ENCODE results near the gene MRPS7.

The MRPS7 gene

DNA sequence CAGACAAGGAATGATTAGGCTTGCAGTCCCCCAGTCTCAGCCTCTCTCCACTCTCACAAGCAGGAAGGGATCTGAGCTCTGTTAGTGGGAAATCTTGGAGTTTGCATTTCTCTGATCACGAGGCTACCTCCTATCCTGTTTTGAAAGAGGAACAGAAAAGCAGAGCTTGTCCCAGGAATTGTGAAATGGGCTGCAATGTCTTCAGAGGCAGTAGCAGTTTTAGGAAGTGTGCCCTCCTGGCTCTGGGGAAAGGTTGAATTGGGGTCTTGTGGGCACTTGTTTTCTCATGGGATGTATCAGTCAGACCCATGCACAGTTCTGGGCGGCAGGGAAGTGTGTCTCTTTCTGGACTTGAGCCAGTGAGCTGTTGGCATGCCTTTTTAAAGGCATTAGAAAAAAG, 33.4 kb upstream of the MRPS7 start:
- TF ChIP-seq TEAD4 (IDR thresholded peaks at IDR 0.05) (no peak), FOXM1 (IDR thresholded peaks at IDR 0.05; ENCODE audit: borderline replicate concordance, low read depth) (no peak), ZBTB7A (IDR thresholded peaks at IDR 0.05; ENCODE audit: low read depth) (no peak), RAD21 (IDR thresholded peaks at IDR 0.05; ENCODE audit: low read depth) (no peak), CEBPB (IDR thresholded peaks at IDR 0.05) (no peak)
- TF ChIP-seq, protein P1, sequence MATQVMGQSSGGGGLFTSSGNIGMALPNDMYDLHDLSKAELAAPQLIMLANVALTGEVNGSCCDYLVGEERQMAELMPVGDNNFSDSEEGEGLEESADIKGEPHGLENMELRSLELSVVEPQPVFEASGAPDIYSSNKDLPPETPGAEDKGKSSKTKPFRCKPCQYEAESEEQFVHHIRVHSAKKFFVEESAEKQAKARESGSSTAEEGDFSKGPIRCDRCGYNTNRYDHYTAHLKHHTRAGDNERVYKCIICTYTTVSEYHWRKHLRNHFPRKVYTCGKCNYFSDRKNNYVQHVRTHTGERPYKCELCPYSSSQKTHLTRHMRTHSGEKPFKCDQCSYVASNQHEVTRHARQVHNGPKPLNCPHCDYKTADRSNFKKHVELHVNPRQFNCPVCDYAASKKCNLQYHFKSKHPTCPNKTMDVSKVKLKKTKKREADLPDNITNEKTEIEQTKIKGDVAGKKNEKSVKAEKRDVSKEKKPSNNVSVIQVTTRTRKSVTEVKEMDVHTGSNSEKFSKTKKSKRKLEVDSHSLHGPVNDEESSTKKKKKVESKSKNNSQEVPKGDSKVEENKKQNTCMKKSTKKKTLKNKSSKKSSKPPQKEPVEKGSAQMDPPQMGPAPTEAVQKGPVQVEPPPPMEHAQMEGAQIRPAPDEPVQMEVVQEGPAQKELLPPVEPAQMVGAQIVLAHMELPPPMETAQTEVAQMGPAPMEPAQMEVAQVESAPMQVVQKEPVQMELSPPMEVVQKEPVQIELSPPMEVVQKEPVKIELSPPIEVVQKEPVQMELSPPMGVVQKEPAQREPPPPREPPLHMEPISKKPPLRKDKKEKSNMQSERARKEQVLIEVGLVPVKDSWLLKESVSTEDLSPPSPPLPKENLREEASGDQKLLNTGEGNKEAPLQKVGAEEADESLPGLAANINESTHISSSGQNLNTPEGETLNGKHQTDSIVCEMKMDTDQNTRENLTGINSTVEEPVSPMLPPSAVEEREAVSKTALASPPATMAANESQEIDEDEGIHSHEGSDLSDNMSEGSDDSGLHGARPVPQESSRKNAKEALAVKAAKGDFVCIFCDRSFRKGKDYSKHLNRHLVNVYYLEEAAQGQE (IDR thresholded peaks at IDR 0.05; ENCODE audit: low read depth) = no peak

DNA sequence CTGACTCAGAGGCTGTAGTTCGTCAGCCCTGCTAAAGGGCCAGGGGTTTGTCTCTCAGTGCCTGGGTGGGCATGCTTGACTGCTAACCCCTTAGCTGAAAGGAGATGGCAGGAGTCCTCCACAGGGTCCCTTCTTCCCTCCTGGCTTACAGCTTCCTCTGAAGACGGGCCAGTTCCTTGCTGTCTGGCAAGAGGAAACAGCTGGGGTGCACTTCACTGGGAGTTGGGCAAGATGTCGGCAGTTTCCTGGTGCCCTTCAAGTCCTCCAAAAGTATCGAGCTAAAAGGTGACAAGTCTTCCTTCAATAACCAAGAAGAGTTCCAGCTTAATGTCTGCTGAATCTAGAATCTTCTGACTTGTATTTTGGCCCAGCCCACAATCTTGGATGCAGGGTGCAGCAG, 32.8 kb upstream of the MRPS7 start:
- TF ChIP-seq RAD21 (IDR thresholded peaks at IDR 0.05; ENCODE audit: low read depth) (no peak), EGR1 (IDR thresholded peaks at IDR 0.05) (no peak), YY1 (IDR thresholded peaks at IDR 0.05; ENCODE audit: low read depth) (no peak), FOXM1 (IDR thresholded peaks at IDR 0.05; ENCODE audit: borderline replicate concordance, low read depth) (no peak), TAF1 (IDR thresholded peaks at IDR 0.05; ENCODE audit: low read depth) (no peak), USF1 (IDR thresholded peaks at IDR 0.05) (no peak), ZBTB7A (IDR thresholded peaks at IDR 0.05; ENCODE audit: low read depth) (no peak), MAX (IDR thresholded peaks at IDR 0.05) (no peak), NFIC (IDR thresholded peaks at IDR 0.05) (no peak), CEBPB (IDR thresholded peaks at IDR 0.05) (no peak), TCF12 (IDR thresholded peaks at IDR 0.05; ENCODE audit: low read depth) (no peak)
- TF ChIP-seq, protein P1 (IDR thresholded peaks at IDR 0.05; ENCODE audit: low read depth) = no peak

GRCh38 chr17:75231071-75231470, 30.6 kb upstream of the MRPS7 start:
- TF ChIP-seq ZBTB7A (IDR thresholded peaks at IDR 0.05; ENCODE audit: low read depth) = no peak

DNA sequence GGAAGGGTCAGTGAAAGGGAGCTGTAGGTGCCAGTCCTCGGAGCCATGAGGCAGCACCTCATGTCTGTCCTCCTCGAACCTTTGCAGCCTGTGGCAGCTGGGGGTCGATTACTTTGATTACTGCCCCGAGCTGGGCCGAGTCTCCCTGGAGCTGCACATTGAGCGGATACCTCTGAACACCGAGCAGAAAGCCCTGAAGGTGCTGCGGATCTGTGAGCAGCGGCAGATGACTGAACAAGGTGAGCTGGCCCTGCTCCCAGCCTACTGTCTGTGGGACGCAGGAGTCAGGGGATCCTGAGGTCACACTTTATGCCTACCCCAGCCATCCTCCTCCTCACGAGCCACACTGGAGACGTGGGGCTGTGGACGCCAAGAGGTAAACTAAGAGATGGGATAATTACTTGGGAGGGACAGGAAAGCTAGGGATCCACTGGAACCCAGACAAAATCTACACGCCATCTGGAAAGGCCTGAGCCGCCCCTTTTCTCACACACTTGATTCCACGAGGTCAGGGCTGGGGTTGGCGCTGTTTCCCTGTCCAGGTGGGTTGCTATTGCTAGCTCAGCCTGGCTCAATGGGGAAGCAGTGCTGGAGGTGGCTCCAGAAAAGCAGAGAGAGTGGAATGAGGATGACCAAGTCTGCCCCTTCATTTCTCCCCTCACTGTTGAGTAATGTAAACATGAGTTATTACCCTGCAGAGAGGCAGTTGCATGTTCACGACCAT, 29.8 kb upstream of the MRPS7 start:
- TF ChIP-seq TAF1 (IDR thresholded peaks at IDR 0.05; ENCODE audit: low read depth) = no peak
- TF ChIP-seq FOXM1 (IDR thresholded peaks at IDR 0.05; ENCODE audit: borderline replicate concordance, low read depth) = no peak
- TF ChIP-seq EGR1 (IDR thresholded peaks at IDR 0.05) = no peak
- no peak for TF ChIP-seq YY1 (IDR thresholded peaks at IDR 0.05; ENCODE audit: low read depth)
- TF ChIP-seq CEBPB (IDR thresholded peaks at IDR 0.05) = no peak
- TF ChIP-seq, protein P1 (IDR thresholded peaks at IDR 0.05; ENCODE audit: low read depth) = no peak

GRCh38 chr17:75232786-75233185, 28.9 kb upstream of the MRPS7 start:
- TF ChIP-seq NFIC (IDR thresholded peaks at IDR 0.05) = no peak
- TF ChIP-seq EGR1 (IDR thresholded peaks at IDR 0.05) = no peak

DNA sequence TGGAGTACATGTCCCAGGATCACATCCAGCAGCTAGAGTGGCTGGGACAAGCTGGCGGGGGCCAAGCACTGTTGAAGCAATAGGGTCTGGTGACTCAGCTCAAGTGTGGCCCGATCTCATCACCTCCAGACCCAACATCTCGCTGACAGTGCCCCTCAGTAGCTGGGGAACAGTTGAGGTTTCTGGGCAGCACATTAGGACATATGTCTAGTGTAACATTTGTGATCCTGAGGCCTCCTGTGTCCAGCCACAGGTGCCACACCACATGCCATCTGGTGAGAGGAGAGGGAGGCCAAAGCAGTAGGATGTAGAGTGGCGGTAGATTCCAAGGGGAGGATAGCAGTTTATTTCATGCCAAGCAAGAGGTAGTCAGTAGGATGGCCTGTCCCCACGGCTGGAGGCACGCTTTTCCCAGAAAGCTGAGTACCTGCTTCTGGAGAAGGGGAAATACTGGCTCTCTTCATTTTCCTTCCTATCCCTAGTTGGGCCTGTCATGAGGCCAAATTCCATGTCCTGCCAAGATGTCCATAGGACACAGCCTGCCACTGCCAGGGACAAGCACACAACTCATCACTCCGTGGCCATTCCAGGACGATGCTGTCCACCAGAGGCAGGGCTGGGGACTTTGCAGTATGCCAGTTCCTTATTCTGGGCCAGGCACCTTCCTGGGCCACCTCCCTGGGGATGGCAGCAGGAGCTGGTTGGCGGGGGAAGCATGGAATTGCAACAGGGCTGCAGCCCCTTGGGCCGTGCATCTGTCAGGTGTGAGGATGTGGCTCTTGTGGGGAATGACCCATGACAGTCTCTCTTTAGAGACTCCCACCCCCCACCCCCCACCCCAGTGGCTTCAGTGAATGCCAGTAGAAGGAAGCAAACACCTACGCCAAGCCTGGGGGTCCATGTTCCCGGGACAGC, 24.3 kb upstream of the MRPS7 start:
- TF ChIP-seq TAF1 (IDR thresholded peaks at IDR 0.05; ENCODE audit: low read depth) (no peak), RAD21 (IDR thresholded peaks at IDR 0.05; ENCODE audit: low read depth) (no peak), TEAD4 (IDR thresholded peaks at IDR 0.05) (no peak), CREB1 (IDR thresholded peaks at IDR 0.05; ENCODE audit: low read depth) (no peak), NFIC (IDR thresholded peaks at IDR 0.05) (no peak), TCF12 (IDR thresholded peaks at IDR 0.05; ENCODE audit: low read depth) (no peak), USF1 (IDR thresholded peaks at IDR 0.05) (no peak), MAX (IDR thresholded peaks at IDR 0.05) (no peak), YY1 (IDR thresholded peaks at IDR 0.05; ENCODE audit: low read depth) (no peak), EP300 (IDR thresholded peaks at IDR 0.05; ENCODE audit: borderline replicate concordance) (no peak), EGR1 (IDR thresholded peaks at IDR 0.05) (no peak), ZBTB7A (IDR thresholded peaks at IDR 0.05; ENCODE audit: low read depth) (no peak)
- TF ChIP-seq, protein P1 (IDR thresholded peaks at IDR 0.05; ENCODE audit: low read depth) = no peak
